HepG2 (cell line): ENCODE measurements around the gene ABI3BP. TPM values are rescaled to one million over a fixed set of nuclear protein-coding genes. Genes with fewer than 3 reads are reported as not detected.

Experiments used
- ATAC-seq: fragments of 200-7000 bp; cut with Tn5 transposase; 3 replicates; pipeline ENCODE4 v1.9.1; 2020; ENCODE audit warnings: mild to moderate bottlenecking, moderate library complexity
- BruUV-seq: library from RNA; stranded (reverse); fragments of 400-500 nt; replicated peaks from 2 replicates; lab custom pipeline; 2021; lab: Mats Ljungman, UMichigan
- CTCF ChIA-PET: fragments of 300-600 bp; formaldehyde crosslinking; extraction: SDS; loops from one replicate; lab custom pipeline; 2021; ENCODE audit warnings: low total read pairs, inconsistent platforms, low intra/inter-chr PET ratio; lab: Yijun Ruan, JAX
- POLR2A ChIA-PET: fragments of 350-600 bp; sonication (Branson Sonifier 250); formaldehyde crosslinking; loops from one replicate; lab custom pipeline; 2020; ENCODE audit warnings: antibody characterized with exemption, inconsistent platforms; lab: Yijun Ruan, JAX
- DNase-seq: peaks from one replicate; pipeline ENCODE4 v3.0.0-alpha.2; 2015; ENCODE audit warnings: low spot score
- FAIRE-seq: peaks from 3 replicates; lab custom pipeline; 2011; peaks lifted over from hg19 to GRCh38; lab: Jason Lieb, UNC
- H2AFZ ChIP-seq: one replicate; pipeline ENCODE4 v1.6.1; 2011; ENCODE audit warnings: low read length, inconsistent platforms
- H3K27ac ChIP-seq: fragments of 300-600 bp; 3 replicates; pipeline ENCODE4 v1.8.0; 2011; ENCODE audit warnings: mixed run types, mild to moderate bottlenecking, mixed read lengths, low read length, inconsistent platforms; ENCODE audit not compliant: insufficient read depth; ENCODE audit errors: extremely low read length
- H3K27me3 ChIP-seq, 2 experiments: fragments of 200-600 bp in 1 of 2; 2 replicates in 1 of 2; 3 replicates in 1 of 2; pipeline versions ENCODE4 v1.6.0 to v1.8.0; 2011; ENCODE audit warnings: low read length in 2 of 2, mild to moderate bottlenecking in 2 of 2, moderate library complexity in 2 of 2, inconsistent platforms in 1 of 2; ENCODE audit not compliant: insufficient read depth in 2 of 2, control insufficient read depth in 1 of 2
- H3K36me3 ChIP-seq, 2 experiments: fragments of 200-600 bp in 1 of 2; replicated peaks in 1 of 2; 2 replicates in 1 of 2; 3 replicates in 1 of 2; pipeline versions ENCODE4 v1.5.1 to v1.8.0; 2011; ENCODE audit warnings: low read length in 2 of 2, inconsistent platforms in 1 of 2; ENCODE audit not compliant: insufficient read depth in 2 of 2, control insufficient read depth in 1 of 2
- H3K4me1 ChIP-seq: 2 replicates; pipeline ENCODE4 v1.5.1; 2012; ENCODE audit warnings: low read length, inconsistent platforms; ENCODE audit not compliant: insufficient read depth
- H3K4me2 ChIP-seq: 2 replicates; pipeline ENCODE4 v1.6.0; 2011; ENCODE audit warnings: low read depth, low read length, inconsistent platforms
- H3K4me3 ChIP-seq, 3 experiments: fragments of 200-600 bp in 1 of 3; sonication (generic), shearing (Covaris generic) in 1 of 3; replicated peaks in 1 of 3; 2 replicates each; pipeline ENCODE4 v1.5.1; 2011 to 2016; ENCODE audit warnings: low read length in 3 of 3, inconsistent platforms in 2 of 3, low read depth in 2 of 3, mild to moderate bottlenecking in 2 of 3, control low read depth in 1 of 3, mixed read lengths in 1 of 3; ENCODE audit not compliant: insufficient read depth in 1 of 3
- H3K79me2 ChIP-seq: one replicate; pipeline ENCODE4 v1.6.1; 2011; ENCODE audit warnings: low read length, inconsistent platforms; ENCODE audit not compliant: insufficient read depth
- H3K9ac ChIP-seq: 2 replicates; pipeline ENCODE4 v1.6.0; 2011; ENCODE audit warnings: mild to moderate bottlenecking, low read depth, low read length, inconsistent platforms; ENCODE audit not compliant: insufficient read depth
- H3K9me3 ChIP-seq: 2 replicates; pipeline ENCODE4 v1.5.1; 2012; ENCODE audit warnings: mild to moderate bottlenecking, low read length
- H4K20me1 ChIP-seq: 2 replicates; pipeline ENCODE4 v1.6.0; 2011; ENCODE audit warnings: inconsistent platforms, mild to moderate bottlenecking, low read length, moderate library complexity; ENCODE audit not compliant: insufficient read depth
- DNMT1 ChIP-seq: sonication (generic); formaldehyde crosslinking; IDR thresholded peaks from 2 replicates; pipeline ENCODE4 v1.5.1; 2020; ENCODE audit warnings: mild to moderate bottlenecking, missing genetic modification reagents
- HBP1 ChIP-seq: IDR thresholded peaks from 2 replicates; pipeline ENCODE4 v1.6.1; 2016; ENCODE audit warnings: low read depth, control low read depth
- HDAC2 ChIP-seq: sonication (generic); formaldehyde crosslinking; IDR thresholded peaks from 2 replicates; pipeline ENCODE4 v1.4.0; 2020; ENCODE audit warnings: missing genetic modification reagents
- SCMH1 ChIP-seq: sonication (generic); formaldehyde crosslinking; IDR thresholded peaks from 2 replicates; pipeline ENCODE4 v1.9.0; 2021; ENCODE audit warnings: missing genetic modification reagents, mild to moderate bottlenecking, borderline replicate concordance
- SKIL ChIP-seq: sonication (generic); formaldehyde crosslinking; IDR thresholded peaks from 2 replicates; pipeline ENCODE4 v1.8.0; 2022; ENCODE audit warnings: missing genetic modification reagents, mild to moderate bottlenecking, moderate library complexity, borderline replicate concordance
- SOX13 ChIP-seq, 3 experiments: fragments of 450-650 bp in 1 of 3; sonication (generic) in 1 of 3; formaldehyde crosslinking in 1 of 3; IDR thresholded peaks in 2 of 3; conservative IDR thresholded peaks in 1 of 3; 2 replicates each; pipeline versions ENCODE4 v1.5.0 to v1.6.1; 2016 to 2020; ENCODE audit warnings: antibody characterized with exemption in 1 of 3, mild to moderate bottlenecking in 1 of 3, missing compliant biosample characterization in 1 of 3, missing genetic modification reagents in 1 of 3, moderate library complexity in 1 of 3
- ZBTB10 ChIP-seq: sonication (generic); formaldehyde crosslinking; IDR thresholded peaks from 2 replicates; pipeline ENCODE4 v1.4.0; 2020; ENCODE audit warnings: missing genetic modification reagents, borderline replicate concordance
- ZNF563 ChIP-seq: sonication (generic); formaldehyde crosslinking; IDR thresholded peaks from 2 replicates; pipeline ENCODE4 v1.8.0; 2022; ENCODE audit warnings: mild to moderate bottlenecking, moderate library complexity, missing genetic modification reagents
- ZNF619 ChIP-seq: sonication (generic); formaldehyde crosslinking; IDR thresholded peaks from 2 replicates; pipeline ENCODE4 v1.4.0; 2020; ENCODE audit warnings: mild to moderate bottlenecking, missing genetic modification reagents
- WGBS: methylation state at CpG from one replicate; pipeline ENCODE4 v1.1.6; 2017; ENCODE audit warnings: low lambda C conversion rate; 5-methylcytosine and 5-hydroxymethylcytosine counted together
- in situ Hi-C: cut with HindIII; loops from 2 replicates; pipeline ENCODE4 v1.10.0; 2017; ENCODE audit warnings: low pct_unique_long_range_greater_than_20kb; ENCODE audit not compliant: extremely low pct_ligation_motif_present
- intact Hi-C: fragments of 100-400 bp; cut with micrococcal nuclease; formaldehyde crosslinking; loops from one replicate; pipeline ENCODE4 v1.10.0; 2022; ENCODE audit not compliant: unreplicated experiment
- polyA plus RNA-seq, 8 experiments: library from polyadenylated mRNA; depleted of rRNA in 3 of 8; stranded (reverse) in 7 of 8; unstranded in 1 of 8; fragments of >200 nt; fragmentation: Illumina TruSeq in 4 of 8; extraction: Trizol in 4 of 8; gene quantifications; 2 replicates each; pipeline versions ENCODE4 v1.2.1 to v1.2.3, GENCODE V29; 2011 to 2016; ENCODE audit warnings: low read depth in 4 of 8, missing spikeins in 1 of 8, mixed read lengths in 1 of 8; ENCODE audit not compliant: insufficient read depth in 1 of 8
- total RNA-seq, 5 experiments: library from RNA; depleted of rRNA; stranded (reverse); fragments of >200 nt; fragmentation: Illumina TruSeq; extraction: Trizol; gene quantifications; 2 replicates each; pipeline ENCODE4 v1.2.3, GENCODE V29; 2016; ENCODE audit warnings: low read depth in 1 of 5

ABI3BP gene
- total and polyA plus RNA-seq, 2 of the 13 experiments (the other 11 are each of a cell fraction or from before 2014, with no cell fraction given): not detected

- Histone ChIP-seq H3K27ac (no peak overlapping the region), H3K9ac (no peak overlapping the region), H3K27me3 (peaks cover 1 to 10% of the 10 kb centered on the region in 2 experiments; a peak in 1 of 5 replicates), H3K4me3 (no peak overlapping the region), H4K20me1 (no peaks in the 10 kb centered on the region), H3K4me2 (no peak overlapping the region), H3K9me3 (no peaks in the 10 kb centered on the region), H2AFZ (no peak overlapping the region), H3K36me3 (no peaks in the 10 kb centered on the region), H3K4me1 (peaks cover 21% of the 10 kb centered on the region), H3K79me2 (no peaks in the 10 kb centered on the region)
- POLR2A ChIA-PET: no interaction called here
- DNase-seq (no peak), ATAC-seq (no peak), FAIRE-seq (no peak)
- WGBS: 18% methylated on average over 5 of the region's 5 CpGs
- TF ChIP-seq ZNF619 (CRISPR knock-in tag): no peak
- no peak for TF ChIP-seq HDAC2 (CRISPR knock-in tag)
- TF ChIP-seq SKIL (CRISPR knock-in tag): no peak
- TF ChIP-seq DNMT1 (CRISPR knock-in tag): no peak
- no peak for TF ChIP-seq ZNF563 (CRISPR knock-in tag)
- TF ChIP-seq SOX13 (IDR thresholded peaks at IDR 0.05): no peak
- no peak for TF ChIP-seq SOX13 (CRISPR knock-in tag; conservative IDR thresholded peaks at IDR 0.05 in 1 of 2, IDR thresholded peaks at IDR 0.05 in 1 of 2)
- no peak for TF ChIP-seq SCMH1 (CRISPR knock-in tag)
- TF ChIP-seq ZBTB10: no peak
- no peak for TF ChIP-seq HBP1
- BruUV-seq: no TSS peak
- in situ Hi-C loops (loop anchor here (25.0 kb wide), 3 partner anchors 91 to 891 kb away; partner anchors contain the start of genes ADGRG7 and CMSS1), intact Hi-C loops (no loop called here)
- CTCF ChIA-PET: no interaction called here
Observed at GRCh38 chr3:100702980-100703345, 290.3 kb downstream of the ABI3BP start.
